MM.1S (cell line): ENCODE data around the gene RICTOR.

ENCODE experiments used
- DNase-seq: peaks from one replicate; pipeline ENCODE4 v3.0.0-alpha.2; 2015
- H2AFZ ChIP-seq: fragments of 300-600 bp; sonication (generic); 2 replicates; pipeline ENCODE4 v1.6.0; 2016; ENCODE audit warnings: antibody characterized with exemption, low read length
- H3F3A ChIP-seq: fragments of 300-600 bp; sonication (generic); 2 replicates; pipeline ENCODE4 v1.6.1; 2016; ENCODE audit warnings: mild to moderate bottlenecking, antibody characterized with exemption, low read length, moderate library complexity, mixed read lengths; ENCODE audit not compliant: insufficient read depth
- H3K27ac ChIP-seq: fragments of 300-600 bp; sonication (generic); 2 replicates; pipeline ENCODE4 v1.5.1; 2016; ENCODE audit warnings: mild to moderate bottlenecking, low read length
- H3K27me3 ChIP-seq: fragments of 300-600 bp; sonication (generic); replicated peaks from 2 replicates; pipeline ENCODE4 v1.6.0; 2016; ENCODE audit warnings: low read length; ENCODE audit not compliant: insufficient read depth
- H3K36me3 ChIP-seq: fragments of 300-600 bp; sonication (generic); replicated peaks from 2 replicates; pipeline ENCODE4 v1.6.1; 2016; ENCODE audit warnings: mild to moderate bottlenecking, low read length, mixed read lengths; ENCODE audit not compliant: insufficient read depth
- H3K4me1 ChIP-seq: fragments of 300-600 bp; sonication (generic); 2 replicates; pipeline ENCODE4 v1.6.1; 2016; ENCODE audit warnings: low read length, mixed read lengths
- H3K4me2 ChIP-seq: fragments of 300-600 bp; sonication (generic); 2 replicates; pipeline ENCODE4 v1.6.0; 2016; ENCODE audit warnings: low read depth, low read length
- H3K4me3 ChIP-seq: fragments of 300-600 bp; sonication (generic); 2 replicates; pipeline ENCODE4 v1.5.1; 2016; ENCODE audit warnings: low read length, mixed read lengths
- H3K79me2 ChIP-seq: fragments of 300-600 bp; sonication (generic); 2 replicates; pipeline ENCODE4 v1.6.1; 2016; ENCODE audit warnings: mixed run types, low read length, mixed read lengths
- H3K9ac ChIP-seq: fragments of 300-600 bp; sonication (generic); 2 replicates; pipeline ENCODE4 v1.6.1; 2016; ENCODE audit warnings: low read length, mixed read lengths
- H3K9me2 ChIP-seq: fragments of 300-600 bp; sonication (generic); replicated peaks from 2 replicates; pipeline ENCODE4 v1.6.1; 2016; ENCODE audit warnings: mild to moderate bottlenecking, low read length, mixed read lengths; ENCODE audit not compliant: insufficient read depth
- H3K9me3 ChIP-seq: fragments of 300-600 bp; sonication (generic); replicated peaks from 2 replicates; pipeline ENCODE4 v1.6.1; 2016; ENCODE audit warnings: mild to moderate bottlenecking, low read length, mixed read lengths; ENCODE audit not compliant: insufficient read depth
- H4K20me1 ChIP-seq: fragments of 300-600 bp; sonication (generic); 2 replicates; pipeline ENCODE4 v1.6.1; 2016; ENCODE audit warnings: mild to moderate bottlenecking, low read length, moderate library complexity, mixed read lengths; ENCODE audit not compliant: insufficient read depth
- EZH2 ChIP-seq: fragments of 300-600 bp; sonication (generic); optimal IDR thresholded peaks from 2 replicates; pipeline ENCODE3; 2017; ENCODE audit warnings: low read depth, mild to moderate bottlenecking, antibody characterized with exemption, low read length, mixed read lengths
- EZH2phosphoT487 ChIP-seq: fragments of 300-600 bp; sonication (generic); IDR thresholded peaks from 2 replicates; pipeline ENCODE4 v1.6.1; 2018; ENCODE audit warnings: antibody characterized with exemption, low read length
- TF ChIP-seq, protein P1 (sequence below): fragments of 300-600 bp; sonication (generic); IDR thresholded peaks from 2 replicates; pipeline ENCODE4 v1.5.1; 2016; ENCODE audit warnings: antibody characterized with exemption, low read length, mixed read lengths

Gene RICTOR

DNA sequence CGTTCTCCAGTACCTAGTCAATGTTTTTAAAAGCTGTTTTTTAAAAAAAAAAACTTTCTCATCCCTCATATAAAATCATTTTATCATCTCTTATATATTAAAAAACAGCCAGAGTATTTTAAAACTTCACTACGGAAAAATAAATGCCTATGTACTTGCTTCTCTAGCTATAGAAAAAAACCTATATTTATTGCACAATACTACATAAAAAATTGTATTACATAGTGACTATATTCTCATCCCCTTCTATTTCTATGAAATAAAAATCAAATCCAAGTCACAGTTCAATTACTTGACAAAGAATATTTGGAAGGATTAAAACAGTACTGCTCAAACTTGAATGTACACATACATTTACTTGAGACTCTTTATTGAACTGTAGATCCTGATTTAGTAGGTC, 56.7 kb downstream of the RICTOR start:
- Histone ChIP-seq H3K9me2 (no peaks in the 10 kb centered on the region), H3K9me3 (no peaks in the 10 kb centered on the region), H3K79me2 (peaks cover 39% of the 10 kb centered on the region), H4K20me1 (no peaks in the 10 kb centered on the region), H3K27ac (no peak overlapping the region), H3K4me2 (no peak overlapping the region), H3K4me3 (no peak overlapping the region), H3K27me3 (no peaks in the 10 kb centered on the region), H3K9ac (no peak overlapping the region), H3K36me3 (no peaks in the 10 kb centered on the region; the same call in none of the 2 replicates), H3K4me1 (no peaks in the 10 kb centered on the region), H3F3A (no peaks in the 10 kb centered on the region), H2AFZ (no peak overlapping the region)
- DNase-seq: no peak
- no peak for TF ChIP-seq EZH2phosphoT487
- TF ChIP-seq, protein P1, sequence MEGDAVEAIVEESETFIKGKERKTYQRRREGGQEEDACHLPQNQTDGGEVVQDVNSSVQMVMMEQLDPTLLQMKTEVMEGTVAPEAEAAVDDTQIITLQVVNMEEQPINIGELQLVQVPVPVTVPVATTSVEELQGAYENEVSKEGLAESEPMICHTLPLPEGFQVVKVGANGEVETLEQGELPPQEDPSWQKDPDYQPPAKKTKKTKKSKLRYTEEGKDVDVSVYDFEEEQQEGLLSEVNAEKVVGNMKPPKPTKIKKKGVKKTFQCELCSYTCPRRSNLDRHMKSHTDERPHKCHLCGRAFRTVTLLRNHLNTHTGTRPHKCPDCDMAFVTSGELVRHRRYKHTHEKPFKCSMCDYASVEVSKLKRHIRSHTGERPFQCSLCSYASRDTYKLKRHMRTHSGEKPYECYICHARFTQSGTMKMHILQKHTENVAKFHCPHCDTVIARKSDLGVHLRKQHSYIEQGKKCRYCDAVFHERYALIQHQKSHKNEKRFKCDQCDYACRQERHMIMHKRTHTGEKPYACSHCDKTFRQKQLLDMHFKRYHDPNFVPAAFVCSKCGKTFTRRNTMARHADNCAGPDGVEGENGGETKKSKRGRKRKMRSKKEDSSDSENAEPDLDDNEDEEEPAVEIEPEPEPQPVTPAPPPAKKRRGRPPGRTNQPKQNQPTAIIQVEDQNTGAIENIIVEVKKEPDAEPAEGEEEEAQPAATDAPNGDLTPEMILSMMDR: no peak
- TF ChIP-seq EZH2: no peak

DNA sequence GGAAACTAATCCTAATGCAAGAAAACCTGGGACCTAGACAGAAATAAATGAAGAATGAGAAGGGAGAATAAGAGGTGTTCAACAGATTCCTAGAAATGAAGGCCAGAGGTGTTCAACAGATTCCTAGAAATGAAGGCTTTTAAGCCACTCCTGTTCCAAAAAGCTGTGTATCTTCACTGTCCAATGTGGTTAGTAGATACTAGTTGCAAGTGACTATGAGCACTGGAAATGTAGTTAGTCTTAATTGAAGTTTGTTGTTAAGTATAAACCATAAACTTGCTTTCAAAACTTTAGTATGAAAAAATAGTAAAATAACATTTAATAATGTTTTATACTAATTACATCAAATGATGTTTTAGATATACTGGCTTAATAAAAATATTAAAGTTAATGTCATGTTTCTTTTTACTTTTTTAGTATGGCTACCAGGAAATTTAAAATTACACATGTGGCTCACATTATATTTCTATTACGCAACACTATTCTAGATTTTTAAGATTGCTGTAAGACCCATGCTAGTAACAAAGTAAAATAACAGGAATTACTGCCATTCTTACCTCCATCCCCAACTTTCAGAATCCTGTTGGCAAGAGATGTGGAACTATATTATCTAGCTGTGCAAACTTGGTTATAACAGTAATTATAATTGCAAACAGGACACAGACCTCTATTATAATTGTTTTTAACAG, 57.5 kb downstream of the RICTOR start:
- Histone ChIP-seq H3K4me3 (no peak overlapping the region), H3K4me1 (no peaks in the 10 kb centered on the region), H3K9me3 (no peaks in the 10 kb centered on the region), H3K36me3 (no peaks in the 10 kb centered on the region; the same call in none of the 2 replicates), H3K9ac (no peak overlapping the region), H2AFZ (no peak overlapping the region), H3K4me2 (no peak overlapping the region), H3K27me3 (no peaks in the 10 kb centered on the region), H4K20me1 (no peaks in the 10 kb centered on the region), H3K27ac (no peak overlapping the region), H3K79me2 (peaks cover 33% of the 10 kb centered on the region), H3K9me2 (no peaks in the 10 kb centered on the region), H3F3A (no peaks in the 10 kb centered on the region)
- no peak for DNase-seq
- TF ChIP-seq, protein P1: no peak
- TF ChIP-seq EZH2 (no peak), EZH2phosphoT487 (no peak)

DNA sequence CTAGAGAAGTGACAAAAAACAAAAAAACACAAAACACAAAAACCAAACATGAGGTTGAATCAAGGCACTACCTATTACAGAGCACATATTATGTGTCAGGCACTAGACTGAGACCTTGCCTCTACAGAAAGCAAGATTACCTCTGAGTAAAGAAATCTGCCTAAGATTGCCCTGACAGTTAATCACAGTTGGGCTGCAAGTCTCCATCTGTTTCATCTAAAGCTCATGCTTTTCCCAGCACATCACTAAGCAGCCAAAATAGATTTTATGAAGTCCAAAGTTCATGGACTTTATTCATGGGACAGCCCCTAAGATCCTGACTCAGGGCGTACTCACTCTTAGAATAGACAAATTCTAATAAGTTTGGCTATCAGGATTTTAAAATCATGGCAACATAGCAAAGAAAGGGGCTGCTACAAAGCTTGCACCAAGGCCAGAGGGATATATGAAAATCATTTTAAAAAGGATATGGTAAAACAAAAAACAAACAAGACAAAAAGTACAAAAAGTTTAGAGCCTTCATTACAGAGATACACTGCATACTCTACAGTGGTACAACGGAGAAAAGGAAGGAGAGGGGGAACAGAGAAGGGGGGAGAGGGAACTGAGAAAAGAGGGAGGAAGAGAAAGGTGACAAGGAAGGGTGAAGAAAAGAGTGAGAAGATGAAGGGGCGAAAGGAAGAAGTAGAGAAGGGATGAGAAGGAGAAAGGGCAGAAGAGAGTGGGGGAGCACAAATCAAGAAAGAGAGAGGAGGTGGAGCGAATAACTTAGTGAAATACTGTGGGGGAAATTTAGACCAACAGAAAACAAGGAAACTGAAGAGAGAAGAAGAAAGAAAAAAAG, 58.2 kb downstream of the RICTOR start:
- no peak for TF ChIP-seq EZH2
- TF ChIP-seq EZH2phosphoT487: no peak
- H3K9me3 ChIP-seq: no peaks in the 10 kb centered on the region
- H3F3A ChIP-seq: no peaks in the 10 kb centered on the region
- no peak overlapping the region for H3K9ac ChIP-seq
- no peaks in the 10 kb centered on the region for H3K27me3 ChIP-seq
- H3K27ac ChIP-seq: no peak overlapping the region
- H3K4me1 ChIP-seq: no peaks in the 10 kb centered on the region
- no peaks in the 10 kb centered on the region for H3K9me2 ChIP-seq
- H3K4me2 ChIP-seq: no peak overlapping the region
- H2AFZ ChIP-seq: no peak overlapping the region
- DNase-seq: no peak
- no peaks in the 10 kb centered on the region; the same call in none of the 2 replicates for H3K36me3 ChIP-seq
- no peak overlapping the region for H3K4me3 ChIP-seq
- peaks cover 25% of the 10 kb centered on the region for H3K79me2 ChIP-seq
- no peaks in the 10 kb centered on the region for H4K20me1 ChIP-seq
